HepG2 (cell line): Measurements from ENCODE around the gene FCAMR. TPM values are rescaled to one million over a fixed set of nuclear protein-coding genes. Genes with fewer than 3 reads are reported as not detected.

Experiments
- ETV6 ChIP-seq: sonication (generic); formaldehyde crosslinking; conservative IDR thresholded peaks from 2 replicates; pipeline ENCODE4 v1.4.0; 2020; ENCODE audit warnings: missing genetic modification reagents
- TAF15 ChIP-seq: fragments of 200-400 bp; formaldehyde crosslinking; IDR thresholded peaks from one replicate; pipeline ENCODE4 v1.6.1; 2018; ENCODE audit warnings: mild to moderate bottlenecking, low read depth, low read length; ENCODE audit not compliant: poor library complexity, severe bottlenecking
- THAP11 ChIP-seq: IDR thresholded peaks from 2 replicates; pipeline ENCODE4 v1.6.1; 2016; ENCODE audit warnings: missing biosample characterization, missing genetic modification reagents
- ZBTB3 ChIP-seq: sonication (generic); formaldehyde crosslinking; IDR thresholded peaks from 2 replicates; pipeline ENCODE4 v1.4.0; 2020; ENCODE audit warnings: low read depth, mild to moderate bottlenecking, moderate library complexity, missing genetic modification reagents, borderline replicate concordance
- ZNF160 ChIP-seq: sonication (generic); formaldehyde crosslinking; IDR thresholded peaks from 2 replicates; pipeline ENCODE4 v1.8.0; 2022; ENCODE audit warnings: mild to moderate bottlenecking, inconsistent platforms, missing genetic modification reagents
- ZNF17 ChIP-seq: sonication (generic); formaldehyde crosslinking; IDR thresholded peaks from 2 replicates; pipeline ENCODE4 v1.5.0; 2020; ENCODE audit warnings: mild to moderate bottlenecking, missing genetic modification reagents
- ZNF383 ChIP-seq: sonication (generic); formaldehyde crosslinking; IDR thresholded peaks from 2 replicates; pipeline ENCODE4 v1.4.0; 2020; ENCODE audit warnings: missing genetic modification reagents, mild to moderate bottlenecking, borderline replicate concordance
- ZNF570 ChIP-seq: sonication (generic); formaldehyde crosslinking; IDR thresholded peaks from 2 replicates; pipeline ENCODE4 v1.4.0; 2020; ENCODE audit warnings: mild to moderate bottlenecking, missing genetic modification reagents, borderline replicate concordance
- ZNF775 ChIP-seq: sonication (generic); formaldehyde crosslinking; IDR thresholded peaks from 2 replicates; pipeline ENCODE4 v1.4.0; 2020; ENCODE audit warnings: missing genetic modification reagents, mild to moderate bottlenecking, moderate library complexity, borderline replicate concordance
- ZNF891 ChIP-seq: sonication (generic); formaldehyde crosslinking; IDR thresholded peaks from 2 replicates; pipeline ENCODE4 v1.5.0; 2020; ENCODE audit warnings: mild to moderate bottlenecking, missing genetic modification reagents
- polyA plus RNA-seq, 8 experiments: library from polyadenylated mRNA; depleted of rRNA in 3 of 8; stranded (reverse) in 7 of 8; unstranded in 1 of 8; fragments of >200 nt; fragmentation: Illumina TruSeq in 4 of 8; extraction: Trizol in 4 of 8; gene quantifications; 2 replicates each; pipeline versions ENCODE4 v1.2.1 to v1.2.3, GENCODE V29; 2011 to 2016; ENCODE audit warnings: low read depth in 4 of 8, missing spikeins in 1 of 8, mixed read lengths in 1 of 8; ENCODE audit not compliant: insufficient read depth in 1 of 8
- total RNA-seq, 5 experiments: library from RNA; depleted of rRNA; stranded (reverse); fragments of >200 nt; fragmentation: Illumina TruSeq; extraction: Trizol; gene quantifications; 2 replicates each; pipeline ENCODE4 v1.2.3, GENCODE V29; 2016; ENCODE audit warnings: low read depth in 1 of 5
- TF ChIP-seq, protein P1 (sequence below): sonication (generic); formaldehyde crosslinking; IDR thresholded peaks from one replicate; pipeline ENCODE4 v1.5.1; 2020; ENCODE audit warnings: mild to moderate bottlenecking, missing genetic modification reagents; ENCODE audit errors: not compliant biosample characterization
- TF ChIP-seq, protein P2 (sequence below): sonication (generic); formaldehyde crosslinking; IDR thresholded peaks from 2 replicates; pipeline ENCODE4 v1.4.0; 2020; ENCODE audit warnings: missing genetic modification reagents, borderline replicate concordance
- TF ChIP-seq, protein P3 (sequence below): fragments of 450-650 bp; IDR thresholded peaks from 2 replicates; pipeline ENCODE4 v1.6.1; 2017; ENCODE audit warnings: mild to moderate bottlenecking
- TF ChIP-seq, protein P4 (sequence below): IDR thresholded peaks from 2 replicates; pipeline ENCODE4 v1.6.1; 2018; ENCODE audit warnings: missing genetic modification reagents

FCAMR gene
- total and polyA plus RNA-seq, 2 of the 13 experiments (the other 11 are each of a cell fraction or from before 2014, with no cell fraction given) = not detected

DNA sequence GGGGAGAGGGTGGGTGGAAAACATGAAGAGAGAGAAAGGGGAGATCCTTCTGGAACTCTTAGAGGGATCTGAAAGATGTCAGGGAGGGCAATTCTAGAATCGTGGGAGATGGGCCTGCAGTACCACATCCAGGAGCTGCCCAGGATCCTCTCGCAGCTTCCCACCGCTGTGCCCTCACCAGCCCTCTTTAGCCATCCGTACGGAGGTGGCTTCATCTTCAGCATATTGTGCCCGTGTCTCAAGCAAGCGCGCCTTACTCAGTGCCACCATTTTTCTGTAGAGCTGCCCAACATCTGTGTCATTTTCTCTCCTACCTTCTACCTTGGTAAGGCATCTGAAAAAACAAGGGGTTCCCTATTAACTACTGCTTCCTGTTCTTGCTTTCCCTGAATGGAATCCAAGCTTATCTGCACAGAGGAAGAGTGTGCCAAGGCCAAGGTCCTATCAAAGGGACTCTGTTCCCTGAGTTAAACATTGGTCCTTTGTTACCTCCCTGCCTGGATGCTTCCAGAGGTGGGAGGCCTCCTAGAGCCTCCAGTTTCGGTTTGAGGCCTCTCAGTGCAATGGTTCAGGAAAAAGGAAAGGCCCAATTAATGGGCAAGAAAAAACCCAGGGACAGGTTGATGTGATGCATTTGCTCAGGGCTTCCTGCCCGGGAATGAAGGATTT is 39.1 kb upstream of the FCAMR start (continued):
- TF ChIP-seq, protein P1, sequence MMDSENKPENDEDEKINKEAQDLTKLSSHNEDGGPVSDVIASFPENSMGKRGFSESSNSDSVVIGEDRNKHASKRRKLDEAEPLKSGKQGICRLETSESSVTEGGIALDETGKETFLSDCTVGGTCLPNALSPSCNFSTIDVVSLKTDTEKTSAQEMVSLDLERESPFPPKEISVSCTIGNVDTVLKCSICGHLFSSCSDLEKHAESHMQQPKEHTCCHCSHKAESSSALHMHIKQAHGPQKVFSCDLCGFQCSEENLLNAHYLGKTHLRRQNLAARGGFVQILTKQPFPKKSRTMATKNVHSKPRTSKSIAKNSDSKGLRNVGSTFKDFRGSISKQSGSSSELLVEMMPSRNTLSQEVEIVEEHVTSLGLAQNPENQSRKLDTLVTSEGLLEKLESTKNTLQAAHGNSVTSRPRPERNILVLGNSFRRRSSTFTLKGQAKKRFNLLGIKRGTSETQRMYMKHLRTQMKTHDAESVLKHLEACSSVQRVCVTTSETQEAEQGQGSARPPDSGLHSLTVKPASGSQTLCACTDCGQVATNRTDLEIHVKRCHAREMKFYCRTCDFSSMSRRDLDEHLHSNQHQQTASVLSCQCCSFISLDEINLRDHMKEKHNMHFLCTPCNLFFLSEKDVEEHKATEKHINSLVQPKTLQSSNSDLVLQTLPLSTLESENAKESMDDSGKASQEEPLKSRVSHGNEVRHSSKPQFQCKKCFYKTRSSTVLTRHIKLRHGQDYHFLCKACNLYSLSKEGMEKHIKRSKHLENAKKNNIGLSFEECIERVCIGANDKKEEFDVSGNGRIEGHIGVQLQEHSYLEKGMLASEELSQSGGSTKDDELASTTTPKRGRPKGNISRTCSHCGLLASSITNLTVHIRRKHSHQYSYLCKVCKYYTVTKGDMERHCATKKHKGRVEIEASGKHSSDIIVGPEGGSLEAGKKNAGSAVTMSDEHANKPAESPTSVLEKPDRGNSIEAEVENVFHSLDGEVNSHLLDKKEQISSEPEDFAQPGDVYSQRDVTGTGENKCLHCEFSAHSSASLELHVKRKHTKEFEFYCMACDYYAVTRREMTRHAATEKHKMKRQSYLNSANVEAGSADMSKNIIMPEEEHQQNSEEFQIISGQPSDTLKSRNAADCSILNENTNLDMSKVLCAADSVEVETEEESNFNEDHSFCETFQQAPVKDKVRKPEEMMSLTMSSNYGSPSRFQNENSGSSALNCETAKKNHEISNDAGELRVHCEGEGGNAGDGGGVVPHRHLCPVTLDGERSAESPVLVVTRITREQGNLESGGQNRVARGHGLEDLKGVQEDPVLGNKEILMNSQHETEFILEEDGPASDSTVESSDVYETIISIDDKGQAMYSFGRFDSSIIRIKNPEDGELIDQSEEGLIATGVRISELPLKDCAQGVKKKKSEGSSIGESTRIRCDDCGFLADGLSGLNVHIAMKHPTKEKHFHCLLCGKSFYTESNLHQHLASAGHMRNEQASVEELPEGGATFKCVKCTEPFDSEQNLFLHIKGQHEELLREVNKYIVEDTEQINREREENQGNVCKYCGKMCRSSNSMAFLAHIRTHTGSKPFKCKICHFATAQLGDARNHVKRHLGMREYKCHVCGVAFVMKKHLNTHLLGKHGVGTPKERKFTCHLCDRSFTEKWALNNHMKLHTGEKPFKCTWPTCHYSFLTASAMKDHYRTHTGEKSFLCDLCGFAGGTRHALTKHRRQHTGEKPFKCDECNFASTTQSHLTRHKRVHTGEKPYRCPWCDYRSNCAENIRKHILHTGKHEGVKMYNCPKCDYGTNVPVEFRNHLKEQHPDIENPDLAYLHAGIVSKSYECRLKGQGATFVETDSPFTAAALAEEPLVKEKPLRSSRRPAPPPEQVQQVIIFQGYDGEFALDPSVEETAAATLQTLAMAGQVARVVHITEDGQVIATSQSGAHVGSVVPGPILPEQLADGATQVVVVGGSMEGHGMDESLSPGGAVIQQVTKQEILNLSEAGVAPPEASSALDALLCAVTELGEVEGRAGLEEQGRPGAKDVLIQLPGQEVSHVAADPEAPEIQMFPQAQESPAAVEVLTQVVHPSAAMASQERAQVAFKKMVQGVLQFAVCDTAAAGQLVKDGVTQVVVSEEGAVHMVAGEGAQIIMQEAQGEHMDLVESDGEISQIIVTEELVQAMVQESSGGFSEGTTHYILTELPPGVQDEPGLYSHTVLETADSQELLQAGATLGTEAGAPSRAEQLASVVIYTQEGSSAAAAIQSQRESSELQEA = no peak
- TF ChIP-seq, protein P2, sequence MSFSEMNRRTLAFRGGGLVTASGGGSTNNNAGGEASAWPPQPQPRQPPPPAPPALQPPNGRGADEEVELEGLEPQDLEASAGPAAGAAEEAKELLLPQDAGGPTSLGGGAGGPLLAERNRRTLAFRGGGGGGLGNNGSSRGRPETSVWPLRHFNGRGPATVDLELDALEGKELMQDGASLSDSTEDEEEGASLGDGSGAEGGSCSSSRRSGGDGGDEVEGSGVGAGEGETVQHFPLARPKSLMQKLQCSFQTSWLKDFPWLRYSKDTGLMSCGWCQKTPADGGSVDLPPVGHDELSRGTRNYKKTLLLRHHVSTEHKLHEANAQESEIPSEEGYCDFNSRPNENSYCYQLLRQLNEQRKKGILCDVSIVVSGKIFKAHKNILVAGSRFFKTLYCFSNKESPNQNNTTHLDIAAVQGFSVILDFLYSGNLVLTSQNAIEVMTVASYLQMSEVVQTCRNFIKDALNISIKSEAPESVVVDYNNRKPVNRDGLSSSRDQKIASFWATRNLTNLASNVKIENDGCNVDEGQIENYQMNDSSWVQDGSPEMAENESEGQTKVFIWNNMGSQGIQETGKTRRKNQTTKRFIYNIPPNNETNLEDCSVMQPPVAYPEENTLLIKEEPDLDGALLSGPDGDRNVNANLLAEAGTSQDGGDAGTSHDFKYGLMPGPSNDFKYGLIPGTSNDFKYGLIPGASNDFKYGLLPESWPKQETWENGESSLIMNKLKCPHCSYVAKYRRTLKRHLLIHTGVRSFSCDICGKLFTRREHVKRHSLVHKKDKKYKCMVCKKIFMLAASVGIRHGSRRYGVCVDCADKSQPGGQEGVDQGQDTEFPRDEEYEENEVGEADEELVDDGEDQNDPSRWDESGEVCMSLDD = no peak
- TF ChIP-seq ZNF160 (CRISPR knock-in tag) (no peak), ZNF570 (CRISPR knock-in tag) (no peak), ETV6 (CRISPR knock-in tag) (no peak), ZNF383 (CRISPR knock-in tag) (no peak), ZNF775 (CRISPR knock-in tag) (no peak), ZNF891 (CRISPR knock-in tag) (no peak), THAP11 (CRISPR knock-in tag) (peak; percentile 44; the same call in 1 of the 2 replicates), ZNF17 (no peak), ZBTB3 (CRISPR knock-in tag) (no peak), TAF15 (no peak)
- TF ChIP-seq, protein P3, sequence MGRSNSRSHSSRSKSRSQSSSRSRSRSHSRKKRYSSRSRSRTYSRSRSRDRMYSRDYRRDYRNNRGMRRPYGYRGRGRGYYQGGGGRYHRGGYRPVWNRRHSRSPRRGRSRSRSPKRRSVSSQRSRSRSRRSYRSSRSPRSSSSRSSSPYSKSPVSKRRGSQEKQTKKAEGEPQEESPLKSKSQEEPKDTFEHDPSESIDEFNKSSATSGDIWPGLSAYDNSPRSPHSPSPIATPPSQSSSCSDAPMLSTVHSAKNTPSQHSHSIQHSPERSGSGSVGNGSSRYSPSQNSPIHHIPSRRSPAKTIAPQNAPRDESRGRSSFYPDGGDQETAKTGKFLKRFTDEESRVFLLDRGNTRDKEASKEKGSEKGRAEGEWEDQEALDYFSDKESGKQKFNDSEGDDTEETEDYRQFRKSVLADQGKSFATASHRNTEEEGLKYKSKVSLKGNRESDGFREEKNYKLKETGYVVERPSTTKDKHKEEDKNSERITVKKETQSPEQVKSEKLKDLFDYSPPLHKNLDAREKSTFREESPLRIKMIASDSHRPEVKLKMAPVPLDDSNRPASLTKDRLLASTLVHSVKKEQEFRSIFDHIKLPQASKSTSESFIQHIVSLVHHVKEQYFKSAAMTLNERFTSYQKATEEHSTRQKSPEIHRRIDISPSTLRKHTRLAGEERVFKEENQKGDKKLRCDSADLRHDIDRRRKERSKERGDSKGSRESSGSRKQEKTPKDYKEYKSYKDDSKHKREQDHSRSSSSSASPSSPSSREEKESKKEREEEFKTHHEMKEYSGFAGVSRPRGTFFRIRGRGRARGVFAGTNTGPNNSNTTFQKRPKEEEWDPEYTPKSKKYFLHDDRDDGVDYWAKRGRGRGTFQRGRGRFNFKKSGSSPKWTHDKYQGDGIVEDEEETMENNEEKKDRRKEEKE = no peak
- TF ChIP-seq, protein P4, sequence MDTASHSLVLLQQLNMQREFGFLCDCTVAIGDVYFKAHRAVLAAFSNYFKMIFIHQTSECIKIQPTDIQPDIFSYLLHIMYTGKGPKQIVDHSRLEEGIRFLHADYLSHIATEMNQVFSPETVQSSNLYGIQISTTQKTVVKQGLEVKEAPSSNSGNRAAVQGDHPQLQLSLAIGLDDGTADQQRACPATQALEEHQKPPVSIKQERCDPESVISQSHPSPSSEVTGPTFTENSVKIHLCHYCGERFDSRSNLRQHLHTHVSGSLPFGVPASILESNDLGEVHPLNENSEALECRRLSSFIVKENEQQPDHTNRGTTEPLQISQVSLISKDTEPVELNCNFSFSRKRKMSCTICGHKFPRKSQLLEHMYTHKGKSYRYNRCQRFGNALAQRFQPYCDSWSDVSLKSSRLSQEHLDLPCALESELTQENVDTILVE = no peak
